Epidermal melanocyte (primary cell): Measurements from ENCODE around the gene PBXIP1.

Experiments used
- DNase-seq: peaks from one replicate; pipeline ENCODE4 v3.0.0; 2011; ENCODE audit warnings: low spot score; ENCODE audit not compliant: insufficient read length

The PBXIP1 gene

GRCh38 chr1:154974102-154974807, 18.4 kb upstream of the PBXIP1 start, which contains the start of gene CKS1B:
Gene CKS1B, plus strand, starts transcription at chr1:154974681. Its CDS starts 65 bp downstream, at chr1:154974746.
- peak; percentile 94 for DNase-seq

- peak; percentile 68 for DNase-seq
These were observed 17.6 kb upstream of the PBXIP1 start for GRCh38 chr1:154973344-154974101.

GRCh38 chr1:154972517-154973343, 16.8 kb upstream of the PBXIP1 start:
- no peak for DNase-seq

- DNase-seq, result no peak
These were observed 16.3 kb upstream of the PBXIP1 start for GRCh38 chr1:154972213-154972516.

- DNase-seq, result no peak
These were observed 15.6 kb upstream of the PBXIP1 start for GRCh38 chr1:154971341-154971998.

GRCh38 chr1:154970631-154971340, 14.9 kb upstream of the PBXIP1 start, which contains the start of gene SHC1:
Gene SHC1, minus strand, starts transcription at chr1:154970747. Its CDS starts 221 bp downstream, at chr1:154970526.
- DNase-seq, result peak; percentile 90

GRCh38 chr1:154969860-154970452, 14.1 kb upstream of the PBXIP1 start:
- no peak for DNase-seq

- no peak for DNase-seq
These were observed 13.3 kb upstream of the PBXIP1 start for GRCh38 chr1:154969246-154969645.

GRCh38 chr1:154968731-154969130, 12.8 kb upstream of the PBXIP1 start:
- DNase-seq, result no peak

- DNase-seq, result no peak
These were observed 11.5 kb upstream of the PBXIP1 start for GRCh38 chr1:154967331-154967950.

GRCh38 chr1:154966111-154966510, 10.2 kb upstream of the PBXIP1 start:
- DNase-seq, result no peak

- DNase-seq, result no peak
These were observed 8.5 kb upstream of the PBXIP1 start for GRCh38 chr1:154964359-154964758.

- no peak for DNase-seq
These were observed 7.7 kb upstream of the PBXIP1 start for GRCh38 chr1:154963643-154964042.

GRCh38 chr1:154962795-154963330, 7.0 kb upstream of the PBXIP1 start:
- DNase-seq, result no peak

- DNase-seq, result no peak
These were observed 6.4 kb upstream of the PBXIP1 start for GRCh38 chr1:154962156-154962749.

GRCh38 chr1:154961207-154962155, 5.6 kb upstream of the PBXIP1 start, which contains the start of gene PYGO2:
Gene PYGO2, minus strand, starts transcription at chr1:154961782. Its CDS starts 206 bp downstream, at chr1:154961576.
- DNase-seq, result peak; percentile 78

- DNase-seq, result no peak
These were observed 4.7 kb upstream of the PBXIP1 start for GRCh38 chr1:154960446-154961136.
